PFSK-1 (cell line): Measurements from ENCODE around the gene FAM171A1.

Experiments
- POLR2AphosphoS5 ChIP-seq: IDR thresholded peaks from 2 replicates; pipeline ENCODE4 v1.6.1; 2012; ENCODE audit warnings: low read depth, mild to moderate bottlenecking, control low read depth, low read length, moderate library complexity
- TAF1 ChIP-seq: IDR thresholded peaks from 2 replicates; pipeline ENCODE4 v1.6.1; 2012; ENCODE audit warnings: low read length, control low read depth, borderline replicate concordance; ENCODE audit not compliant: insufficient read depth

GRCh38 chr10:15300697-15301096, 70.4 kb downstream of the FAM171A1 start:
- no peak for TF ChIP-seq TAF1
- TF ChIP-seq POLR2AphosphoS5, result no peak
